Cardiac fibroblast (primary cell): ENCODE results near the gene CADM4.

ENCODE experiments used
- DNase-seq, 2 donors: peaks; one replicate each; pipeline versions ENCODE4 v3.0.0 to v3.0.0-alpha.2; 2010; ENCODE audit warnings: low read depth in 2 of 2
- H3K4me3 ChIP-seq, 2 donors: replicated peaks in 1 of 2; 1 replicate in 1 of 2; 2 replicates in 1 of 2; pipeline ENCODE4 v1.5.1; 2011; ENCODE audit warnings: low read depth in 2 of 2, low read length in 2 of 2, mild to moderate bottlenecking in 2 of 2, moderate library complexity in 1 of 2
- TF ChIP-seq, protein P1 (sequence below): IDR thresholded peaks from one replicate; pipeline ENCODE4 v1.5.1; 2011; ENCODE audit warnings: low read depth, mild to moderate bottlenecking, low read length, inconsistent platforms

The CADM4 gene

DNA sequence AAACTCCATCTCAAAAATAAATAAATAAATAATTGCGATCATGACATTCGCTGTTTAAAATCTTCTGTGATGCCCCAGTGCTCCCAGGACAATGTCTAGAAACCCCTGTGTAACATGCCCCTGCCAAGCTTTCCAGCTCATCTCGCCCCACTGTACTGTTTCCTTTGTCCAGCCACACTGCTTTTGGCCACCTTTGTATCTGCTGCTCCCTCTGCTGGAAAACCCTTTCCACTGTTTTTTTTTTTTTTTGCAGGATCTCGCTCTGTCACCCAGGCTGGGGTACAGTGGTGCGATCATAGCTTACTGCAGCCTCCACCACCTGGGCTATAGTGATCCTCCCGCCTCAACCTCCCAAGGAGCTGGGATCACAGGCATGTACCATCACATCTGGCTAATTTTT, 22.8 kb upstream of the CADM4 start:
- DNase-seq: peak; percentile 28
- no peak overlapping the region for H3K4me3 ChIP-seq
- TF ChIP-seq, protein P1, sequence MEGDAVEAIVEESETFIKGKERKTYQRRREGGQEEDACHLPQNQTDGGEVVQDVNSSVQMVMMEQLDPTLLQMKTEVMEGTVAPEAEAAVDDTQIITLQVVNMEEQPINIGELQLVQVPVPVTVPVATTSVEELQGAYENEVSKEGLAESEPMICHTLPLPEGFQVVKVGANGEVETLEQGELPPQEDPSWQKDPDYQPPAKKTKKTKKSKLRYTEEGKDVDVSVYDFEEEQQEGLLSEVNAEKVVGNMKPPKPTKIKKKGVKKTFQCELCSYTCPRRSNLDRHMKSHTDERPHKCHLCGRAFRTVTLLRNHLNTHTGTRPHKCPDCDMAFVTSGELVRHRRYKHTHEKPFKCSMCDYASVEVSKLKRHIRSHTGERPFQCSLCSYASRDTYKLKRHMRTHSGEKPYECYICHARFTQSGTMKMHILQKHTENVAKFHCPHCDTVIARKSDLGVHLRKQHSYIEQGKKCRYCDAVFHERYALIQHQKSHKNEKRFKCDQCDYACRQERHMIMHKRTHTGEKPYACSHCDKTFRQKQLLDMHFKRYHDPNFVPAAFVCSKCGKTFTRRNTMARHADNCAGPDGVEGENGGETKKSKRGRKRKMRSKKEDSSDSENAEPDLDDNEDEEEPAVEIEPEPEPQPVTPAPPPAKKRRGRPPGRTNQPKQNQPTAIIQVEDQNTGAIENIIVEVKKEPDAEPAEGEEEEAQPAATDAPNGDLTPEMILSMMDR: peak; percentile 50

DNA sequence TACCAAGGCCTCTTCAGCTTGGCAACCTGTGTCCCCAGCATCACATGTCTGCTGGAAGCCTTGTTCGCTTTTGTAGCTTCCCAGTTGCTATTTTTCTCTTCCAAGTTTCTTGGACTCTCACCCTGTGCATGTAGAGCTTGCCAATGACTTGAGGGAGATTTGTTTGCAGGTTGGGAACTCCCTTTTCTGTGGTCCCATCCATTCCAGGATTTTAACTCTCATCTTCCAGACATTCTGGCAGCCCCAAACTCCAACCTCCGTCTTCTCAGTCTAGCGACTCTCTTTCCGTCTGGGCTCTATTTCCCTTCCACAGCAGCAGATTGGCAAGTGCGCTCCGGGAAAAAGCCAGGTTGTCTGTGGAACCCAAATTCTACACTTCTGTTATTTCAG, 21.3 kb upstream of the CADM4 start:
- DNase-seq: no peak
- TF ChIP-seq, protein P1: no peak
- no peak overlapping the region for H3K4me3 ChIP-seq

DNA sequence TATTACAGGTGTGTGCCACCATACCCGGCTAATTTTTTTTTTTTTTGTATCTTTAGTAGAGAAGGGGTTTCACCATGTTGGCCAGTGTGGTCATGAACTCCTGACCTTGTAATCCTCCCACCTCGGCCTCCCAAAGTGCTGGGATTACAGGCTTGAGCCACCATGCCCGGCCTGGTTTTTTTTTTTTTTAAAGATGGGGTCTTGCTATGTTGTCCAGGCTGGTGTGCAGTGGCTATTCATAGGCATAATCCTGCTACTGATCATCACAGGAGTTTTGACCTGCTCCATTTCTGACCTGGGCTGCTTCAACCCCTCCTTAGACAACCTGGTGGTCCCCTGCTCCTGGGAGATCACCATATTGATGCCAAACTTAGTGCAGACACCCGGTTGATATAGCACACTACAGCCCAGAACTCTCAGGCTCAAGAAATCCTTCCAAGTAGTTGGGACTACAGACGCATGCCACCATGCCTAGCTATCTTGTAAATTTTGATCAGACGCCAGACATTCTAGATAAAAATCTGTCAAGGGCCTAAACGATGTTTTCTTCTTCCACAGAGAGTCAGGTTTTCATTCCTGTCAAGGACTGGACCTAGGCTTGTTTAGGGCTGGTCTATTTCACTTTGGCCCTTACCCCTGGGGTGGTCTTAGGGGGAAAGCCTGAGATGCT, 20.8 kb upstream of the CADM4 start:
- DNase-seq: no peak
- H3K4me3 ChIP-seq: no peak overlapping the region

DNA sequence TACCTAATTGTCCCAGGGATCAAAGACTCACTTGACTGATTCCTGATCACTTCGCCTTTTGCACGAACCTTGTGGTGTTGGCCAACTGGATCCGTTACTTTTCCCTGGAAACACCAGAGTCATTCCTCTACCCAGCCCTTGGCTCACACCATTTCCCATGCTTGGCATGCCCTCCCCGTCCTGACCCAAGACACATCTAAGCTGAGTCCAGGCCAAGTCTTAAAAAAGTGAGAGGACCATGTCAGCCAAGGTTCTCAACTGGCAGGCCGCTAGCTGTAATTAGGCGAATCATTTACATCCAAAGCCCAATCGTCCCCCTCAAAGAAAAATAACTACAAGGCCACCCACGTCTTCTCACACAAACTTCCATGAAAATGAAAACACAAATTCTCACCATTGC, 18.8 kb upstream of the CADM4 start:
- no peak for DNase-seq
- TF ChIP-seq, protein P1: no peak
- no peak overlapping the region for H3K4me3 ChIP-seq

More for the DNA sequence above, 20.8 kb upstream of the CADM4 start:
- TF ChIP-seq, protein P1: no peak

DNA sequence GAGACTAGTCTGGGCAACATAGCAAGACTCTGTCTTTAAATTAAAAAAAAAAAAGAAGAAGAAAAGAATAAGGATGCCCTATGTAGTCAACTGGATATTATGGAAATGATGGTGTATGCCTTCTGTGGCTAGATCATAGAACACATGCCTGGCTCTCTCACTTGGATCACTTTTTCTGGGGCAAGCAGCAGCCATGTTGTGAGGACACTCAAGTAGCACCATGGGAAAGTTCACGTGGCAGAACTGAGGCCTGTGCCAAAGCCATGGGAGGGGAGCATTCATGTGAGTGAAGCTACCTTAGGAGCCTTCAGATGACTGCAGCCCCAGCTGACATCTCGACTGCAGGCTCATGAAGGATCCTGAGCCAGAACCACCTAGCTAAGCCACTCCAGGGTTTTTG, 18.4 kb upstream of the CADM4 start:
- TF ChIP-seq, protein P1: no peak
- no peak overlapping the region for H3K4me3 ChIP-seq
- DNase-seq: no peak

DNA sequence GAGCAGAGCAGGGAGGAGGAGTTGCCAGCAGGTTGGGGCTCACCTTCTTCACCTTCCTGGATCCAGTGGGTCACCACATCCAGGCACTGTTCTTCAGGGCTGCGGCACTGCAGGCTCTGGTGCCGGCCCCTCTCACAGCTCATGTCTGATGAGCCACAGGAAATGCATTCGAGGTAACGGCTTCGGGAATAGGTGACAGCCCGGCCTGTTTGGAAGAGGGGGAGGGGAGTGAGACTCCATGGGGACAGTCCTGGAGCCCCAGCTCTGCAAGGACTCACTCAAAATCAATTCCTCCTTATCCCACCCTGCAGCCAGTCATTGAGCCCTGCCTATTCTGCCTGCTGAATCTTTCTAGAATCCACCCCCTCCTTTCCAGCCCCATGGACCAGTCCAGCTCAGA, 16.8 kb upstream of the CADM4 start:
- DNase-seq: no peak
- no peak overlapping the region for H3K4me3 ChIP-seq
- TF ChIP-seq, protein P1: no peak

DNA sequence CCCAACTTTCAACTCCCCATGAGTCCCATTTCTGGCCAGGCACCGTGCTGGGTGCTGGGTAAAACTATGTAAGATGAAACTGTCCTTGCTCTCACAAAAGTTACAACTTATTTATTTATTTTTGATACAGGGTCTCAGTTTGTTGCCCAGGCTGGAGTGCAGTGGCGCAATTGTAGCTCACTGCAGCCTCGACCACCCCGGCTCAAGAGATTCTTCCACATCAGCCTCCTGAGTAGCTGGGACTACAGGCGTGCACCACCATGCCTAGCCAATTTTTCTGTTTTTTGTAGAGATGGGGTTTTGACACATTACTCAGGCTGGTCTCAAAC, 12.9 kb upstream of the CADM4 start:
- no peak for DNase-seq
- H3K4me3 ChIP-seq: no peak overlapping the region
- TF ChIP-seq, protein P1: no peak
